AG04450 (cell line): ENCODE results near the gene STK17A. TPM values are rescaled to one million over a fixed set of nuclear protein-coding genes. Genes with fewer than 3 reads are reported as not detected.
"Not testable (repeated sequence)": the region's sequence is repeated elsewhere in the genome, so short reads cannot be mapped to it uniquely, and the experiment has no call there.

Experiments
- CTCF ChIA-PET: fragments of 300-600, 350-600 bp; formaldehyde crosslinking; extraction: SDS; loops from one replicate; lab custom pipeline; 2022; ENCODE audit warnings: antibody characterized with exemption, inconsistent platforms; lab: Charles Lee
- POLR2A ChIA-PET: fragments of 350-600 bp; formaldehyde crosslinking; extraction: SDS; loops from one replicate; lab custom pipeline; 2021; ENCODE audit warnings: antibody characterized with exemption, inconsistent platforms; lab: Yijun Ruan, JAX
- DNase-seq: peaks from one replicate; pipeline ENCODE4 v3.0.0-alpha.2; 2011; ENCODE audit warnings: low read depth, low spot score
- H3K27ac ChIP-seq: one replicate; pipeline ENCODE4 v1.5.1; 2012; ENCODE audit warnings: low read depth, low read length, control low read depth
- H3K27me3 ChIP-seq: one replicate; pipeline ENCODE4 v1.6.0; 2012; ENCODE audit warnings: low read length; ENCODE audit not compliant: control insufficient read depth, insufficient read depth
- H3K4me3 ChIP-seq: 2 replicates; pipeline ENCODE4 v1.5.1; 2011; ENCODE audit warnings: mild to moderate bottlenecking, low read depth, low read length, control low read depth
- H3K9me3 ChIP-seq: 2 replicates; pipeline ENCODE4 v1.5.1; 2012; ENCODE audit warnings: low read length; ENCODE audit not compliant: control insufficient read depth, insufficient read depth
- polyA plus RNA-seq: library from polyadenylated mRNA; depleted of rRNA; stranded (reverse); fragments of >200 nt; gene quantifications from 2 replicates; pipeline ENCODE4 v1.2.3, GENCODE V29; 2011
- TF ChIP-seq, protein P1 (sequence below): IDR thresholded peaks from 2 replicates; pipeline ENCODE4 v1.5.1; 2011; ENCODE audit warnings: low read depth, low read length, control low read depth, inconsistent platforms

Gene STK17A
- polyA plus RNA-seq, 1 experiment: 39.7 TPM

DNA sequence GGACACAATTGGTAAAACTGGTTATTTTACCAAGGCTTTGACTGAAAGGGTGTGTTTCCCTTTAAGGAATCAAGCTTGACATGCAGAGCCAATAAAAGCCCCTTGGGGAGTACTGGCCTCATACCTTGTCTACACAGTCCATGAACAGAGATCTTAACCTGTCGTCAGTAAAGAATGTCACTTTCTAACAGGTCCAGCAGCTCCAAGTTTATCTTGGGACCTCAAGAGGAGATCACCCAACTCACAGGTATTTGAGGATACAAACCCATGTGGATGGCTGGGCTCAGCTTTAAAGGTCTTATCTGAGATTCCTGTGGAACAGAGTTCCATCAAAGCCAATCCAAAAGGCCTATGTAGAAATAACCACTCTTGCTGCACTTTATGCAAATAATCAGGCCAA, 85.1 kb downstream of the STK17A start:
- TF ChIP-seq, protein P1, sequence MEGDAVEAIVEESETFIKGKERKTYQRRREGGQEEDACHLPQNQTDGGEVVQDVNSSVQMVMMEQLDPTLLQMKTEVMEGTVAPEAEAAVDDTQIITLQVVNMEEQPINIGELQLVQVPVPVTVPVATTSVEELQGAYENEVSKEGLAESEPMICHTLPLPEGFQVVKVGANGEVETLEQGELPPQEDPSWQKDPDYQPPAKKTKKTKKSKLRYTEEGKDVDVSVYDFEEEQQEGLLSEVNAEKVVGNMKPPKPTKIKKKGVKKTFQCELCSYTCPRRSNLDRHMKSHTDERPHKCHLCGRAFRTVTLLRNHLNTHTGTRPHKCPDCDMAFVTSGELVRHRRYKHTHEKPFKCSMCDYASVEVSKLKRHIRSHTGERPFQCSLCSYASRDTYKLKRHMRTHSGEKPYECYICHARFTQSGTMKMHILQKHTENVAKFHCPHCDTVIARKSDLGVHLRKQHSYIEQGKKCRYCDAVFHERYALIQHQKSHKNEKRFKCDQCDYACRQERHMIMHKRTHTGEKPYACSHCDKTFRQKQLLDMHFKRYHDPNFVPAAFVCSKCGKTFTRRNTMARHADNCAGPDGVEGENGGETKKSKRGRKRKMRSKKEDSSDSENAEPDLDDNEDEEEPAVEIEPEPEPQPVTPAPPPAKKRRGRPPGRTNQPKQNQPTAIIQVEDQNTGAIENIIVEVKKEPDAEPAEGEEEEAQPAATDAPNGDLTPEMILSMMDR: no peak
- H3K4me3 ChIP-seq: no peak overlapping the region
- no peaks in the 10 kb centered on the region for H3K27me3 ChIP-seq
- no peaks in the 10 kb centered on the region; the same call in 1 of the 2 replicates for H3K9me3 ChIP-seq
- no peak overlapping the region for H3K27ac ChIP-seq
- ChIA-PET POLR2A (no interaction called here), CTCF (no interaction called here)
- no peak for DNase-seq

GRCh38 chr7:43669286-43670081, 86.6 kb downstream of the STK17A start:
- TF ChIP-seq, protein P1: no peak
- no peak overlapping the region for H3K4me3 ChIP-seq
- ChIA-PET CTCF (interaction anchor here (1.0 to 1.6 kb wide), 3 partner anchors 30 to 87 kb away, joined by 3 to 6 read pairs (median 3); partner anchors contain the start of gene STK17A), POLR2A (interaction anchor here (1.4 kb wide), 1 partner anchor 24 kb away, joined by 3 read pairs; no protein-coding TSS in a partner anchor)
- no peaks in the 10 kb centered on the region for H3K27me3 ChIP-seq
- no peaks in the 10 kb centered on the region; the same call in 1 of the 2 replicates for H3K9me3 ChIP-seq
- DNase-seq: no peak
- no peak overlapping the region for H3K27ac ChIP-seq

DNA sequence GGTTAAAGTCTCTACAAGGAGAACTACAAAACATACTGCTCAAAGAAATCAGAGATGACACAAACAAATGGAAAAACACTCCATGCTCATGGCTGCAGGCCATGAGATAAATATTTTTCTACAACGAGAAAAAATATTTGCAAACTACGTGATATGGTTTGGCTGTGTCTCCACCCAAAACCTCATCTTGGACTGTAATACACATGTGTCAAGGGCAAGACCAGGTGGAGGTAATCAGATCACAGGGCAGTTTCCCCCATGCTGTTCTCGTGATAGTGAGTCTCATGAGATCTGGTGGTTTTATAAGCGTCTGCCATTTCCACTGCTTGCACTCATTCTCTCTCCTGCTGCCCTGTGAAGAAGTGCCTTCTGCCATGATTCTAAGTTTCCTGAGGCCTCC, 88.6 kb downstream of the STK17A start:
- POLR2A ChIA-PET: no interaction called here
- H3K27me3 ChIP-seq: no peaks in the 10 kb centered on the region
- TF ChIP-seq, protein P1: no peak
- CTCF ChIA-PET: no interaction called here
- H3K4me3 ChIP-seq: no peak overlapping the region
- no peak overlapping the region for H3K27ac ChIP-seq
- no peaks in the 10 kb centered on the region; the same call in 1 of the 2 replicates for H3K9me3 ChIP-seq
- no peak for DNase-seq

DNA sequence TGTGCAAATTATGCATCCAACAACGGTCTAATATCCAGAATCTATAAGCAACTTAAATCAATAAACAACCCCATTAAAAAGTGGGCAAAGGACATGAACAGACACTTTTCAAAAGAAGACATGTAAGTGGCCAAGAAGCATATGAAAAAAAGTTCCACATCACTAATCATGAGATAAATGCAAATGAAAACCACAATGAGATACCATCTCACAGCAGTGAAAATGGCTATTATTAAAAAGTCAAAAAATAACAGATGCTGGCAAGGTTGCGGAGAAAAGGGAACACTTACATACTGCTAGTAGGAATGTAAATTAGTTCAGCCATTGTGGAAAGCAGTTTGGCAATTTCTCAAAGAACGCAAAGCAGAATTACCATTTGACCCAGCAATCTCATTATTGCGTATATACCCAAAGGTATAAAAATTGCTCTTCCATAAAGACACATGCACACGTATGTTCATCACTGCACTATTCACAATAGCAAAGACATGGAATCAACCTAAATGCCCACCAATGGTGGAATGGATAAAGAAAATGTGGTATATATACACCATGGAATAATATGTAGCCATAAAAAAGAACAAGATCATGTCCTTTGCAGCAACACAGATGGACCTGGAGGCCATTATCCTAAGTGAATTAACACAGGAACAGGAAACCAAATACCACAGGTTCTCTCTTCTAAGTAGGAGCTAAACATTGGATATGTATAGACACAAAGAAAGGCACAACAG, 90.5 kb downstream of the STK17A start:
- DNase-seq, H3K4me3 ChIP-seq, H3K27me3 ChIP-seq, H3K27ac ChIP-seq, POLR2A ChIA-PET, H3K9me3 ChIP-seq: not testable (repeated sequence)
- CTCF ChIA-PET: interaction anchor here (0.8 to 1.7 kb wide), 3 partner anchors 26 to 91 kb away, joined by 4 to 5 read pairs (median 5); partner anchors contain the start of gene STK17A

DNA sequence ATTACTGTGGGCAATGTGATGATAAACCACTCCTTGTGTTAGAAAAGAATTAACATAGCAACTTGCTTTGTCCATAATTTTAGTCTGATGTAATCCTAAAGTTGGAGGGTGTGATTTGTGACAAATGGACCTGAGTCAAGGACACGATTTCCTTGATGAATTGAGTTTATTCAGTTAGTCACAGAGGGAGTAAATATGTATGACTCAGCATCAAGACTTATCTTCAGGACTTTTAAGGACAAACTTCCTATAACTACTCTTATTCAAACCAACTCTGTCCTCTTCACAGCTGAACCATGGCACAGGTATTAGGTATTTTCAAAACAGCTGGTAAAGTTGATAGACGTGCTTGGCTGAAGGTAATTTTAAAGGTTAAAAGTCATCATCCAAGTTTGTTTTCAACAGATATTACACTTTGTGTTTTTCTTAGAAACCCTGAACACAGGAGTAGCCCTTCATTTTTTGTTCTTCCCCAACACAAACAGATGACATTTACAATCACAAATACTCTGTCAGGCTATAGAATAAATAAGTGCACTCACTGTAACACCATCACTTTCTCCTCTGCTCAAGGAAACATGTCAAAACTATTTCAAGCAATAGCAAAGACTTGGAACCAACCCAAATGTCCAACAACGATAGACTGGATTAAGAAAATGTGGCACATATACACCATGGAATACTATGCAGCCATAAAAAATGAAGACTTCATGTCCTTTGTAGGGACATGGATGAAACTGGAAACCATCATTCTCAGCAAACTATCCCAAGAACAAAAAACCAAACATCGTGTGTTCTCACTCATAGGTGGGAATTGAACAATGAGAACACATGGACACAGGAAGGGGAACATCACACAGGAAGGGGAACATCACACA, 91.9 kb downstream of the STK17A start:
- peak overlapping the region; percentile 3 for H3K27ac ChIP-seq
- CTCF ChIA-PET: interaction anchor here (0.5 to 1.6 kb wide), 3 partner anchors 25 to 159 kb away, joined by 3 to 5 read pairs (median 4); partner anchors contain the start of gene STK17A
- DNase-seq: no peak
- H3K9me3 ChIP-seq: no peaks in the 10 kb centered on the region; the same call in 1 of the 2 replicates
- POLR2A ChIA-PET: no interaction called here
- H3K4me3 ChIP-seq: no peak overlapping the region
- TF ChIP-seq, protein P1: no peak
- H3K27me3 ChIP-seq: no peaks in the 10 kb centered on the region
